GM12878 (cell line): ENCODE measurements around the gene LHCGR. TPM values are rescaled to one million over a fixed set of nuclear protein-coding genes. Genes with fewer than 3 reads are reported as not detected.

Source experiments
- ATAC-seq: fragments of 200-7000 bp; cut with Tn5 transposase; 3 replicates; pipeline ENCODE4 v1.9.1; 2020; ENCODE audit warnings: mild to moderate bottlenecking, moderate library complexity
- BruUV-seq: library from RNA; stranded (reverse); fragments of 400-500 nt; replicated peaks from 2 replicates; lab custom pipeline; 2021; lab: Mats Ljungman, UMichigan
- CTCF ChIA-PET: fragments of 300-600 bp; sonication (Branson Sonifier 250); formaldehyde crosslinking; extraction: SDS; loops from one replicate; lab custom pipeline; 2021; ENCODE audit warnings: inconsistent platforms; lab: Yijun Ruan, JAX
- POLR2A ChIA-PET: fragments of 350-600 bp; formaldehyde crosslinking; extraction: SDS; loops from one replicate; lab custom pipeline; 2021; ENCODE audit warnings: inconsistent platforms; lab: Charles Lee
- RAD21 ChIA-PET: fragments of 300-600 bp; sonication (Branson Sonifier 250); formaldehyde crosslinking; loops from one replicate; lab custom pipeline; 2023; ENCODE audit warnings: antibody characterized with exemption; ENCODE audit not compliant: unreplicated experiment; lab: Charles Lee
- SMC1A ChIA-PET: fragments of 300-600 bp; sonication (Branson Sonifier 250); formaldehyde crosslinking; loops from one replicate; lab custom pipeline; 2023; ENCODE audit not compliant: unreplicated experiment, uncharacterized antibody; lab: Charles Lee
- DNase-seq: peaks from one replicate; pipeline ENCODE4 v3.0.0-alpha.2; 2011; ENCODE audit warnings: low read depth, low spot score
- FAIRE-seq: peaks from 3 replicates; lab custom pipeline; 2011; peaks lifted over from hg19 to GRCh38; lab: Jason Lieb, UNC
- H2AFZ ChIP-seq: 2 replicates; pipeline ENCODE4 v1.6.0; 2011; ENCODE audit warnings: low read depth, low read length, control low read depth; ENCODE audit not compliant: control insufficient read depth
- H3K27ac ChIP-seq: 2 replicates; pipeline ENCODE4 v1.5.1; 2011; ENCODE audit warnings: control low read depth; ENCODE audit not compliant: control insufficient read depth, insufficient read depth
- H3K27me3 ChIP-seq, 2 experiments: replicated peaks in 1 of 2; 2 replicates each; pipeline versions ENCODE4 v1.6.0 to v1.6.1; 2011; ENCODE audit warnings: low read length in 1 of 2; ENCODE audit not compliant: control insufficient read depth in 2 of 2, insufficient read depth in 2 of 2
- H3K36me3 ChIP-seq, 2 experiments: 2 replicates each; pipeline ENCODE4 v1.5.1; 2011; ENCODE audit warnings: low read length in 1 of 2; ENCODE audit not compliant: control insufficient read depth in 2 of 2, insufficient read depth in 2 of 2
- H3K4me1 ChIP-seq: 2 replicates; pipeline ENCODE4 v1.6.1; 2011; ENCODE audit warnings: mild to moderate bottlenecking, low read length, moderate library complexity, mixed read lengths; ENCODE audit not compliant: control insufficient read depth, insufficient read depth
- H3K4me2 ChIP-seq: 2 replicates; pipeline ENCODE4 v1.6.0; 2011; ENCODE audit warnings: control low read depth; ENCODE audit not compliant: control insufficient read depth, insufficient read depth
- H3K4me3 ChIP-seq: fragments of 200-600 bp; sonication (generic); 2 replicates; pipeline ENCODE4 v1.5.1; 2016
- H3K79me2 ChIP-seq: 2 replicates; pipeline ENCODE4 v1.6.0; 2011; ENCODE audit warnings: low read length; ENCODE audit not compliant: control insufficient read depth, insufficient read depth
- H3K9ac ChIP-seq: 2 replicates; pipeline ENCODE4 v1.8.0; 2011; ENCODE audit warnings: low read length, control low read depth, mixed read lengths; ENCODE audit not compliant: control insufficient read depth, insufficient read depth
- H3K9me3 ChIP-seq: replicated peaks from 3 replicates; pipeline ENCODE4 v1.5.1; 2011; ENCODE audit warnings: mild to moderate bottlenecking, low read length; ENCODE audit not compliant: control insufficient read depth, insufficient read depth
- H4K20me1 ChIP-seq: 2 replicates; pipeline ENCODE4 v1.6.0; 2011; ENCODE audit not compliant: control insufficient read depth, insufficient read depth
- BCLAF1 ChIP-seq: fragments of 450-650 bp; IDR thresholded peaks from 2 replicates; pipeline ENCODE4 v1.6.1; 2017; ENCODE audit warnings: antibody characterized with exemption, mild to moderate bottlenecking, moderate library complexity
- FOXM1 ChIP-seq: IDR thresholded peaks from 2 replicates; pipeline ENCODE4 v1.6.1; 2012; ENCODE audit warnings: low read depth, mild to moderate bottlenecking, inconsistent platforms, low read length, moderate library complexity
- MEF2B ChIP-seq: fragments of 450-650 bp; IDR thresholded peaks from 2 replicates; pipeline ENCODE4 v1.6.1; 2018; ENCODE audit warnings: mild to moderate bottlenecking, moderate library complexity; ENCODE audit not compliant: partially characterized antibody, poor library complexity, severe bottlenecking
- ZNF217 ChIP-seq: fragments of 450-650 bp; IDR thresholded peaks from 2 replicates; pipeline ENCODE4 v1.6.1; 2017; ENCODE audit warnings: antibody characterized with exemption, mild to moderate bottlenecking
- ZSCAN29 ChIP-seq: fragments of 450-650 bp; IDR thresholded peaks from 2 replicates; pipeline ENCODE4 v1.6.1; 2017; ENCODE audit warnings: mild to moderate bottlenecking, moderate library complexity
- WGBS: methylation state at CpG from one replicate; pipeline ENCODE4 v1.1.6; 2016; ENCODE audit warnings: low lambda C conversion rate; ENCODE audit not compliant: insufficient replicate concordance, insufficient coverage; ENCODE audit errors: missing lambda C conversion rate; 5-methylcytosine and 5-hydroxymethylcytosine counted together
- in situ Hi-C: fragments of 300-500 bp; cut with MboI; formaldehyde crosslinking; loops from 9 replicates; pipeline ENCODE4 v1.14.3; 2018; ENCODE audit warnings: mixed read lengths
- intact Hi-C: fragments of 100-400 bp; cut with micrococcal nuclease; formaldehyde crosslinking; loops from one replicate; pipeline ENCODE4 v1.14.2; 2022; ENCODE audit not compliant: unreplicated experiment
- polyA plus RNA-seq, 11 experiments: library from polyadenylated mRNA; depleted of rRNA in 4 of 11; unstranded in 6 of 11; stranded (reverse) in 5 of 11; fragments of >200 nt; fragmentation: Nextera tagmentation in 4 of 11; fragmentation: Illumina TruSeq in 1 of 11; extraction: Ambion mirVana in 4 of 11; extraction: Trizol in 1 of 11; gene quantifications; 1 replicate in 1 of 11; 2 replicates in 10 of 11; pipeline versions ENCODE4 v1.2.1 to v1.2.3, GENCODE V29; 2011 to 2016; ENCODE audit warnings: inconsistent platforms in 2 of 11, missing spikeins in 2 of 11, low read depth in 1 of 11
- total RNA-seq, 4 experiments: library from RNA; depleted of rRNA in 3 of 4; stranded (reverse); fragments of >200 nt in 3 of 4; fragmentation: Illumina TruSeq in 1 of 4; extraction: Trizol in 1 of 4; gene quantifications; 2 replicates each; pipeline versions ENCODE4 v1.2.1 to v1.2.3, GENCODE V29; 2013 to 2021
- TF ChIP-seq, protein P1 (sequence below): fragments of 450-650 bp; conservative IDR thresholded peaks from 2 replicates; pipeline ENCODE4 v1.6.1; 2017; ENCODE audit warnings: mild to moderate bottlenecking, moderate library complexity

Gene LHCGR
- total and polyA plus RNA-seq, 10 of the 15 experiments (the other 5 are each of a cell fraction or from before 2014, with no cell fraction given) = 0.02 to 1.9 (median 0.13) TPM; not detected in 5

GRCh38 chr2:48759682-48760081, 4.2 kb upstream of the LHCGR start (continued):
- TF ChIP-seq, protein P1, sequence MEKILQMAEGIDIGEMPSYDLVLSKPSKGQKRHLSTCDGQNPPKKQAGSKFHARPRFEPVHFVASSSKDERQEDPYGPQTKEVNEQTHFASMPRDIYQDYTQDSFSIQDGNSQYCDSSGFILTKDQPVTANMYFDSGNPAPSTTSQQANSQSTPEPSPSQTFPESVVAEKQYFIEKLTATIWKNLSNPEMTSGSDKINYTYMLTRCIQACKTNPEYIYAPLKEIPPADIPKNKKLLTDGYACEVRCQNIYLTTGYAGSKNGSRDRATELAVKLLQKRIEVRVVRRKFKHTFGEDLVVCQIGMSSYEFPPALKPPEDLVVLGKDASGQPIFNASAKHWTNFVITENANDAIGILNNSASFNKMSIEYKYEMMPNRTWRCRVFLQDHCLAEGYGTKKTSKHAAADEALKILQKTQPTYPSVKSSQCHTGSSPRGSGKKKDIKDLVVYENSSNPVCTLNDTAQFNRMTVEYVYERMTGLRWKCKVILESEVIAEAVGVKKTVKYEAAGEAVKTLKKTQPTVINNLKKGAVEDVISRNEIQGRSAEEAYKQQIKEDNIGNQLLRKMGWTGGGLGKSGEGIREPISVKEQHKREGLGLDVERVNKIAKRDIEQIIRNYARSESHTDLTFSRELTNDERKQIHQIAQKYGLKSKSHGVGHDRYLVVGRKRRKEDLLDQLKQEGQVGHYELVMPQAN = no peak
- TF ChIP-seq ZSCAN29 (no peak), ZNF217 (no peak)

DNA sequence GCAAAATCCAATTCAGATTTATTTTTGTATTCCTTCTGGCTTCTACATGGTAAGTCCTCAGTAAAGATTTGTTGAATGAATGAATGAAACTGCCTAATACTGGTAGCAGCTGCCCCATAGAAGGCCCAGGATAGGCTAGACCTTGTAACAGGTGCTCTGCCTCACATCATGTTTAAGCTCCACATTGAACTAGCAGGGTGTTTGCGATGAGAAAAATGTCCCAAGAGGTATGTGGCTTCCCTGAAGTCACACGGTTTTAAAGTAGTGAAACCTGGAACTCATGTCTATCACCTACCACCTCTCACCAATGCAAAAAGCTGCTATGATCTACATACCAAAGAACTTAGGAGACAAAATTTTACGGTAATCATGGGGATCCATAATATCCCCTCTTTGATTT, 765 bp upstream of the LHCGR start:
- in situ Hi-C loops = no loop called here
- Histone ChIP-seq H3K9ac (no peak overlapping the region), H3K36me3 (no peaks in the 10 kb centered on the region), H2AFZ (no peak overlapping the region), H3K4me2 (no peak overlapping the region), H3K27me3 (peaks cover 0 to 13% of the 10 kb centered on the region in 2 experiments; a peak in 3 of 4 replicates), H3K79me2 (no peaks in the 10 kb centered on the region), H3K4me3 (no peak overlapping the region), H4K20me1 (no peaks in the 10 kb centered on the region), H3K4me1 (no peaks in the 10 kb centered on the region; the same call in 1 of the 2 replicates), H3K9me3 (no peaks in the 10 kb centered on the region), H3K27ac (no peak overlapping the region)
- 17% methylated on average over 3 of the region's 3 CpGs for WGBS
- DNase-seq = no peak
- ChIA-PET POLR2A (no interaction called here), CTCF (no interaction called here), SMC1A (no interaction called here), RAD21 (no interaction called here)
- FAIRE-seq = no peak
- intact Hi-C loops = no loop called here
- no TSS peak for BruUV-seq
- TF ChIP-seq MEF2B = peak; percentile 74
- no peak for TF ChIP-seq FOXM1
- no peak for TF ChIP-seq BCLAF1
- no peak for ATAC-seq
